H1 (cell line): ENCODE data around the gene SENP6. TPM values are rescaled to one million over a fixed set of nuclear protein-coding genes. Genes with fewer than 3 reads are reported as not detected.

Experiments used
- BCL11A ChIP-seq, 2 experiments: IDR thresholded peaks; one replicate each; pipeline ENCODE4 v1.6.1; 2011; ENCODE audit warnings: low read depth in 2 of 2, low read length in 2 of 2, mild to moderate bottlenecking in 2 of 2
- CBX5 ChIP-seq: fragments of 300-800, 300-1000 bp; sonication (generic); IDR thresholded peaks from 2 replicates; pipeline ENCODE4 v1.7.1; 2016; ENCODE audit warnings: antibody characterized with exemption, low read length, low read depth
- CHD1 ChIP-seq: IDR thresholded peaks from 2 replicates; pipeline ENCODE4 v1.6.1; 2012; ENCODE audit warnings: low read depth, low read length, improper control_type of control experiment
- CHD2 ChIP-seq: IDR thresholded peaks from 2 replicates; pipeline ENCODE4 v1.6.1; 2012; ENCODE audit warnings: low read length, improper control_type of control experiment
- GABPA ChIP-seq: IDR thresholded peaks from 2 replicates; pipeline ENCODE4 v1.6.1; 2011; ENCODE audit warnings: mild to moderate bottlenecking, low read length, moderate library complexity, borderline replicate concordance; ENCODE audit not compliant: insufficient read depth
- HDAC6 ChIP-seq: IDR thresholded peaks from one replicate; pipeline ENCODE4 v1.7.1; 2012; ENCODE audit warnings: low read depth, mild to moderate bottlenecking, inconsistent platforms, low read length, moderate library complexity
- JUN ChIP-seq: IDR thresholded peaks from 2 replicates; pipeline ENCODE4 v1.6.1; 2011; ENCODE audit warnings: low read depth, mild to moderate bottlenecking, improper control_type of control experiment, low read length
- polyA plus RNA-seq, 7 experiments: library from polyadenylated mRNA; depleted of rRNA in 3 of 7; stranded (reverse) in 5 of 7; unstranded in 2 of 7; fragments of >200 nt in 5 of 7; fragments of 200-250 nt in 2 of 7; gene quantifications; 1 replicate in 5 of 7; 2 replicates in 1 of 7; 4 replicates in 1 of 7; pipeline versions ENCODE4 v1.2.1 to v1.2.3, GENCODE V29; 2011 to 2013; ENCODE audit warnings: missing spikeins in 2 of 7, mixed read lengths in 2 of 7
- total RNA-seq: library from RNA; stranded (reverse); fragmentation: NEBNext Ultra II Directional; extraction: Animal tissue kit (Norgen Biotek cat#: 25700); gene quantifications from 2 replicates; pipeline ENCODE4 v1.2.1, GENCODE V29; 2021
- TF ChIP-seq, protein P1 (sequence below): IDR thresholded peaks from 2 replicates; pipeline ENCODE4 v1.6.1; 2011; ENCODE audit warnings: low read depth, mild to moderate bottlenecking, low read length; ENCODE audit not compliant: insufficient read depth

SENP6 gene
- total and polyA plus RNA-seq, 2 of the 8 experiments (the other 6 are each of a cell fraction or from before 2014, with no cell fraction given) = 13.8 to 103 TPM

DNA sequence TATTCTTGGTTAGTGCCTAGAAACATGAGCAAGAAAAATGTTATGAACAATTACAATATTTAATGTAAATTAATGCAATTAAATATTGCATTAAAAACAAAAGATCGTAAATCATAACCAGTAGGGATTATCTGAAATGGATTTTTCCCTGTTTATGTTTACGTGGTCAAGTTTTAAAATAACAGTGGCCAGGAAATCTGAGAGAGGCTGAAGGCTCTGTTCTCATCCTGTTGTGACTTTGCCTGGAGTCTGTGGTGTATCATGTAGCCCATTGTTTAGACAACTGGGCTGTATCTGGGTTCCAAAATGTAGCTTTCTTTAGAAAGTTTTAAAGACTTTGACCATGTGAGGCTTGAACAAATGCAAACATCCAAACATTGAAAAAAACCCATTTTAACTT lies 149.8 kb downstream of the SENP6 start (continued):
- TF ChIP-seq JUN = no peak
- TF ChIP-seq CHD2 = no peak
- TF ChIP-seq, protein P1, sequence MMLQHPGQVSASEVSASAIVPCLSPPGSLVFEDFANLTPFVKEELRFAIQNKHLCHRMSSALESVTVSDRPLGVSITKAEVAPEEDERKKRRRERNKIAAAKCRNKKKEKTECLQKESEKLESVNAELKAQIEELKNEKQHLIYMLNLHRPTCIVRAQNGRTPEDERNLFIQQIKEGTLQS = no peak
- TF ChIP-seq CHD1 = no peak
- no peak for TF ChIP-seq BCL11A (IDR thresholded peaks at IDR 0.05; ENCODE audit: low read depth in 2 of 2, low read length in 2 of 2)
- no peak for TF ChIP-seq HDAC6
- TF ChIP-seq GABPA = no peak
- TF ChIP-seq CBX5 = no peak
